HL-60 (cell line): Measurements from ENCODE around the gene FOCAD.

ENCODE experiments used
- DNase-seq, 2 experiments: peaks; one replicate each; pipeline ENCODE4 v3.0.0-alpha.2; 2010 to 2020; ENCODE audit warnings: low read depth in 1 of 2, low spot score in 1 of 2
- H3K27ac ChIP-seq: fragments of 250-450 bp; sonication (Bioruptor Pico); replicated peaks from 2 replicates; pipeline ENCODE4 v1.5.1; 2020; ENCODE audit warnings: mild to moderate bottlenecking, moderate library complexity
- H3K27me3 ChIP-seq: fragments of 250-450 bp; sonication (Bioruptor Pico); 2 replicates; pipeline ENCODE4 v1.5.1; 2021; ENCODE audit warnings: mild to moderate bottlenecking, moderate library complexity; ENCODE audit not compliant: insufficient read depth, poor library complexity, severe bottlenecking
- H3K4me3 ChIP-seq: replicated peaks from 2 replicates; pipeline ENCODE4 v1.5.1; 2011; ENCODE audit warnings: mild to moderate bottlenecking, control low read depth, low read length; ENCODE audit not compliant: insufficient read depth
- CTCF ChIP-seq: IDR thresholded peaks from one replicate; pipeline ENCODE4 v1.5.1; 2011; ENCODE audit warnings: low read length, control low read depth, inconsistent platforms; ENCODE audit not compliant: insufficient read depth
- GABPA ChIP-seq: IDR thresholded peaks from 2 replicates; pipeline ENCODE4 v1.6.1; 2012; ENCODE audit warnings: low read depth
- POLR2AphosphoS5 ChIP-seq: IDR thresholded peaks from 2 replicates; pipeline ENCODE4 v1.6.1; 2012; ENCODE audit warnings: low read depth
- REST ChIP-seq: IDR thresholded peaks from 2 replicates; pipeline ENCODE4 v1.6.1; 2012; ENCODE audit warnings: low read depth; ENCODE audit not compliant: insufficient replicate concordance
- SPI1 ChIP-seq: IDR thresholded peaks from 2 replicates; pipeline ENCODE4 v1.6.1; 2012; ENCODE audit warnings: low read depth, mild to moderate bottlenecking, borderline replicate concordance

The FOCAD gene

DNA sequence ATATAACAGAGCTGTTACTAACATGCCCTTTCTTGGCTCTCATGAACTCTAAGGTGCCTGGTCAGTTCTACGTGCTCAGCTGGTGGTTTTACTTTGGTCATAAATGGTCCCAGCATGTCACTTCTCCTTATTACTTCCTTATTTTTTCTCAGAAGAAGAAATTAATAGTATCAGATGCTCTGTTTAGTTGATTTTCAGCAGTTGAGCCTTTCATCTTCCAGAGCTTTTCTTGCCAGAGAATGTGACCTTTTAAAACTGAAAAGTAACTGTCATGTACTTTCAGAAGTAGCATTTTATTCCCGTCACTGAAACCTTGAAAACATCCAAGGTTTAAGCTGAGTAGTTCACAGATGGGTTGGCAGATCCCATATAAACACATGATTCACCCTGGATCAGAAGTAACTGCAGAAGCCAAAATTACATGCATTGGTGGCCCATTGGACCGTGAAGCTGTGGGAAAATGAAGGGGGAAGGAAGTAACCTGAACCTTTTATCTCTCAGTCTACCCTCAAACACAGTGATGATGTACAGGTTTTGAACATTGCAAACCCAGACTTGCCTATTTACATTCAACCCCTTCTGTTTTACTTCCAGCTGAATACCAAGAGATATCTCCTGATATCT lies 296.9 kb downstream of the FOCAD start:
- no peaks in the 10 kb centered on the region for H3K27me3 ChIP-seq
- 0 out of 2 replicates have a peak overlapping the region, but pooled peaks have one; percentile 23 for H3K27ac ChIP-seq
- H3K4me3 ChIP-seq, result no peak overlapping the region
- peak in 1 of 2 experiments; percentile 25 for DNase-seq
- TF ChIP-seq GABPA (no peak), SPI1 (peak; percentile 51; the same call in 1 of the 2 replicates)

- no peak overlapping the region for H3K27ac ChIP-seq
- H3K27me3 ChIP-seq, result no peaks in the 10 kb centered on the region
- no peak overlapping the region for H3K4me3 ChIP-seq
- no peak for DNase-seq
- no peak for TF ChIP-seq POLR2AphosphoS5
Measured at GRCh38 chr9:20981486-20981885, 297.4 kb downstream of the FOCAD start.

DNA sequence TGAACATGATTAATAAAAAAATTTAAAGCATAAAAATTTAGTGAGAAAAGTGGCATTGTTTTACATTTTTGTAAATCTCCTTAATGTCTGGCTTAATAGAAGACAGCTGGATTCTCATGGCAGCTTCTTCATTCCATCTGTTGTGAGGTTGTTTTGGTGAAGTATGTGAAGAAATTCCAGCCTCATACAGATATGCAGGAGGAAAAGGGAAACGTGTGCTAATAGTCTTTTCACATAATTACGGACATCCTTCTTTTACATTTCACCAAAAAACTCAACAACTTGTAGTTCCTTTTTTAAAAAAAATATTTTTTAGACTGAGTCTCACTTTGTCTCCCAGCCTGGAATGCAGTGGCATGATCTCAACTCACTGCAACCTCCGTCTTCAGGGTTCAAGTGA lies 300.4 kb downstream of the FOCAD start:
- DNase-seq, result no peak
- Histone ChIP-seq H3K27ac (no peak overlapping the region; the same call in 1 of the 2 replicates), H3K4me3 (no peak overlapping the region), H3K27me3 (no peaks in the 10 kb centered on the region)
- TF ChIP-seq REST (no peak), SPI1 (no peak), POLR2AphosphoS5 (no peak), CTCF (no peak)

DNA sequence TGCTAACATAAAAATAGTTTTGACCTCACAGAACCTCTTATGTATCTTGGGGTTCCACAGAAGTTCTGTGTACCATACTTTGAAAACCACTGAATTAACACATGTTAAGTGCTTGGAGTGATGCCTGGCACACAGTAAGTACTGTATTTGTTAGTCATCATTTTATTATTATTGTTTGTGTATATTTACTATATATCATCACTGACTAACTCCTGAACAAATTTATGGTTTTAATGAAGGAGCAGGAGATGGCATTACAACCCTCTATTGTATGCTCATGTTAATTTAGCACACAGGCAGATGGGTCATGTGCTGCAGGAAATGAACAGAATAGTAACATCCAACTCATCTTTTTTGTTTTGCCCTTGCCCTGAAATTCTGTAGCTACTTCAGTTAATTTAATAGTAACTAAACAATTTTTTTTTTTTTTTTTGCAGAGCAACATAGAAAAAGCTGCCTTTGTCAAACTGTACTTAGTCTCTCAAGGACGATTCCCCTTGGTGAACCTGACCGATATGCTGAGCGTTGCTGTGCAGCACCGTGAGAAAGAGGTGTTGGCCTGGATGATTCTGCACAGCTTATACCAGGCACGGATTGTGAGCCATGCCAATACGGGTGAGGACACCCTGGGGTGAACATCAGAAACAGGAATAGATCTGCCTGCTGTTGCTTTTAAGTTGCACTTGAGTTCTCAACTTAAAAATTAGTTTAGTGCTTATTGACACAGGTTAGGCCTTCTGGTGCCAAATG lies 302.0 kb downstream of the FOCAD start:
- Histone ChIP-seq H3K27me3 (no peaks in the 10 kb centered on the region), H3K4me3 (no peak overlapping the region), H3K27ac (no peak overlapping the region)
- no peak for DNase-seq
- no peak for TF ChIP-seq REST
- no peak for TF ChIP-seq GABPA
- TF ChIP-seq SPI1, result no peak
- TF ChIP-seq POLR2AphosphoS5, result no peak
- TF ChIP-seq CTCF, result no peak

- TF ChIP-seq REST (no peak), SPI1 (peak; percentile 14; the same call in 1 of the 2 replicates)
- Histone ChIP-seq H3K4me3 (no peak overlapping the region), H3K27ac (no peak overlapping the region), H3K27me3 (no peaks in the 10 kb centered on the region)
- no peak for DNase-seq
Measured at GRCh38 chr9:20987521-20987920, 303.5 kb downstream of the FOCAD start.
